NCI-H460 (cell line): Measurements from ENCODE around the gene SSC4D. TPM values are rescaled to one million over a fixed set of nuclear protein-coding genes. Genes with fewer than 3 reads are reported as not detected.

Experiments used
- DNase-seq: peaks from one replicate; pipeline ENCODE4 v3.0.0-alpha.2; 2016; ENCODE audit warnings: low read depth; ENCODE audit errors: extremely low read depth
- total RNA-seq: library from RNA; depleted of rRNA; stranded (reverse); fragments of >200 nt; shearing (Covaris generic); gene quantifications from 2 replicates; pipeline ENCODE4 v1.2.3, GENCODE V29; 2014; rRNA removed

SSC4D gene
- total RNA-seq, 1 experiment from 2014 or later = 0.37 TPM

DNA sequence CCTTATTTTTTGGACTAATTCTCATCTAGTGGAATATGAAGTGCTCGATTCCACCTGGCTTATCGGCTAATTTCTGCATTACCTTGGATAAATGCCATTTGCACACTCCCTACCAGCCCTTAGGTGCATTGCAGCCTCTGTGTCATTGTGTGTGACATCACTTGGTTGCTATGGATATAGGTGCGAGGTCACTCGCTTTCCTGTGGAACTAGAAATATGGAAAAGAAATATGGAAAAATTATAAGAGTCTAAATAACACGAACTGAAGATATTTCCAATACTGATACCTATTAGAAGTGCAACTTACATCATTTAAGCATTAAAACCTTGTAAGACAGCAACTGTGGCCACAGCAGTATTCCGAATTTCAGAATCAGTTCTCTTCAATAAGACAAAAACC is 52.7 kb downstream of the SSC4D start:
- no peak for DNase-seq

DNA sequence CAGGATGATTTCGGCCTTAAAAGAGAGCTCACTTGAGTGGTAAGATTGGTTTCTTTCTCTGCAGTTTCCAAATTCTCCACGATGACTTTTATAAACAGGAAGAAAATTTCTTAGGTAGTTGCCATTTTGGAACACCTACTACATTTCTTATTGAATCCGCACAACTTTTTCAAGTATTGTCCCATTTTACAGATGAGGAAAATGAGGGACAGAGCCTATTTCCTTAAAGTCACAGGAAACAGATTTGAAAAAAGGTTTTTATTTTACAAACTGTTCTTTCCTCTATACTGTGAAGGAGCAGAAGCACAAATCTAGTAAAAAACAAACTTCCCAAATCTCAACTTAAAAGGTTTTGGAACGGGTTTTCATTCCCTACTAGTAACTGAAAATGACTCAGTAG is 53.4 kb downstream of the SSC4D start:
- no peak for DNase-seq

DNA sequence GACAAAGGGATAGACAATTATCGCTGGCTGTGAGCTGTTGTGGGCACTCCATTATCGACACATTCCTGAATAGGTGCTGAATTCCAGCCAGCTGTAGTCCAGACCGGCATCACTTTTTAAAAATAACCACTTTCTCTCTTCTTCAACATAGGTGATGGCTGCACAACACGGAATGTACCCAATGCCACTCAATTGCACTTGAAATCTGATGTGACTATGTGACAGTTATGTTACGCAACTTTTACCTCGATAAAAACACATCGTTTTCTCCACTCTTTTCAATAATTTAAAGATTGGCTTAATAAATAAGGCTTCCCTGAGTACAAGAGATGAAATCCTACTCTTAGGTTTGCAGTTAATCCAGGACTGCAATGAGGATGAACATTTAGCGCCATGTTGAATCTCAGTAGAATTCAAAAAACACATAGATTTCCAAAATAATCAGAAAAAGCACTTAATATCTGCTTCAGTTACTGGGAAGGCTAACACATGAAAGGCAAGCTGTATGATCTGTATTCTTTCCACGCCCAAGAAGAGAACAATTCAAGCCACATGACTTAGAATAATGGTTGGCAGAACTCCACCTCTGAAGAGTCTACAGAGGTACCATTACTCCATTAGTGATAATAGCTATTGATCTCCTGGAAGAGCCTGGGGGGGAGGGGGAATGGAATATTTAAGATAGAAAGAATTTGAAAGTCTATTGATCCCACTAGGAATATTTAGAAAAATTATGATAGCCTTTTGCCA is 54.3 kb downstream of the SSC4D start:
- no peak for DNase-seq

DNA sequence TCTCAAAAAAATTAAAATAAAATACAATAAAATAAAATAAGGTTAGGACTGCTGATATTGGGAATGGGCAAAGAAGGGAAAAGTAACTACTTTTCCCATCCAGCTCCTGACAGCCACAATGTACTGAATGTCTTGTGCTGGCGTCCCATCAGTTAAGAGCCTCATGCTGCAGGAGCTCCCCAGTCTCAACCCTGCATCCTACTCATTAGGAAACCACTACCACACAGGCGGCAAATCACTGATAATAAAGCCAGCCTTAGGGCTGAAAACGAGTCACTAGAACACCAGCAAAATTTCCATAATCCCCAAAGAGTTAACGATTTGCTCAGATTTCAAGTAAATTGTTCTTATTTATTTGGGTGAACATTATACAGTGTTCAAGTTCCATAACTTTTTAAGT is 55.0 kb downstream of the SSC4D start:
- no peak for DNase-seq

DNA sequence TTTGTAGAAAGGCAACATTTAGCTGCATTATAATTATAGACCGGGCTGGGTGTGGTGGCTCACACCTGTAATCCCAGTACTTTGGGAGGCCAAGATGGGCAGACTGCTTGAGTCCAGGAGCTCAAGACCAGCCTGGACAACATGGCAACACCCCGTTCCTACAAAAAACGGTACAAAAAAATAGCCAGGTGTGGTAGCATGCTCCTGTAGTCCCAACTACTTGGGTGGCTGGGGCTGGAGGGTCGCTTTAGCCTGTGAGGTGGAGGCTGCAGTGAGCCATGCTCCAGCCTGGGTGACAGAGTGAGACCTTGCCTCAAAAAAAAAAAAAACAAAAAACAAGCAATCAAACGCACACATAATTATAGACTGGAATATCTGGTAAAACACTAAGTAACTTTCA is 55.8 kb downstream of the SSC4D start:
- no peak for DNase-seq

DNA sequence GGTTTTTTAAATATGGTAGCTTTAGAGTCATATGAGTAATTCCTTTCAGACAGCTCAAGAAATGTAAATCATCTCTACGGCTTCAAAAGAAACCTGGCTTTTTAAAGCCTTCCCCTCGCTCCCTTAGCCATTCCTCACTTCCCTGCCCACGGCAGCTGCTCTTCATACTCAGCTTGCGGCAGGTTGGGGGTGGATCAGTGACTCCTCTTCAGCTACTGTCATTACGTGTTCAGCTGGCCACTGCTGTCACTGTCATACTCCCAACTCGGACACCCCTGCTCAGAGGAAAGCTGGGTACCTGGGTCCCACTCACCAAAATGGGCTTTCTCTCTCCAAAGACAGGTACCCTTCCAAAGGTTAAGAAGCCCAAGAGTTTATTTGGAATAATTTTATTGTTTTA is 57.3 kb downstream of the SSC4D start:
- DNase-seq = no peak

DNA sequence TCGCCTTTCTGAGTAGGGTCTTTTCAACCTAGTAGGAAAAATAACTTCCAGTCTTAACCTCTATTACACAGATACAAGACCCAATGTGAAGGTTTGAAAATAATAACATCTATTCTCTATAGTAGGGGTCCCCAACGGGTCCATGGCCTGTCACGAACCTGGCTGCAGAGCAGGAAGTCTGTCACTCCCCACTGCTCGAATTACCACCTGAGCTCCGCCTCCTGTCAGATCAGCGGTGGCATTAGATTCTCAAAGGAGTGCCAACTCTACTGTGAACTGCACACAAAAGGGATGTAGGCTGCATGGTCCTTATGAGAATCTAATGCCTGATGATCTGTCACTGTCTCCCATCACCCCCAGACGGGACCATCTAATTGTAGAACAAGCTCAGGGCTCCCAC is 58.1 kb downstream of the SSC4D start:
- no peak for DNase-seq

DNA sequence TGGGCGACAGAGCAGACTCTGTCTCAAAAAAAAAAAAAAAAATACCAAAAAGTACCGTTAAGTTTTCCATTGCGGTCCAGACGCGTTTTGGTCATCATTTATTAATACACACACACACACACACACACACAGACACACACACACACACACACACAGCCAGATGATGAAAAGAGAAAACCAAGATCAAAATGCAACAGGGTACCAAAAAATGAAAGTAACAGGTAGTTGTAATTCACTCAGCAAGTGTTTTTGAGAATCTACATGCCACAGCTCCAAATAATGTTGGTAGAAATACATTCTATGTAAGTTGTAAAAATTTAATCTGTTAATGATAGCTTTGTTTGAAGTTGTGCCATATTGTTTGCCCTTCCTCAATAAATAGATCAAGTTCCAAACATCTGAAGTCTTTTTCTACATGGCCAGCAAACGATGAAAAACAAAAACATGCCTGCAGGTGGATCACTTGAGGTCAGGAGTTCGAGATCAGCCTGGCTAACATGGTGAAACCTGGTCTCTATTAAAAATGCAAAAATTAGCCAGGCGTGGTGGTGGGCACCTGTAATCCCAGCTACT is 60.1 kb downstream of the SSC4D start:
- DNase-seq = no peak

DNA sequence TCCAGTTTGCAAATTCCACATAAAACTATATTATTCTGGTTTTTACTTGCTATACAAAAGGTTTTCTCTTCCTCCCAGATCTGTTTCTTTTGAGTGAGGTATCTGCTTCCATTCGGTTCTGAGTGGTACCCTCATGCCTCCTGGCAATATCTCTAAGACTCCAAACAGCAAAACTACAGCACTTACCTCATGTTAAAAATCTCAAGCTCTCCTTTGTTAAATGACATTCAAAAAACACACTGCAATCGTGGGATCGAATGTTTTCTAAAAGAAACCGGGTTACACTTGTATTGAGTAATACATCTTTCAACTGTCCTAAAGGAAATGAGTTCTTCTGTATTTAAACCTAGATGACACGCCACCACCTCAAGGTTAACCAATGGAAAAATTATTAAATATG is 61.8 kb downstream of the SSC4D start:
- no peak for DNase-seq

DNA sequence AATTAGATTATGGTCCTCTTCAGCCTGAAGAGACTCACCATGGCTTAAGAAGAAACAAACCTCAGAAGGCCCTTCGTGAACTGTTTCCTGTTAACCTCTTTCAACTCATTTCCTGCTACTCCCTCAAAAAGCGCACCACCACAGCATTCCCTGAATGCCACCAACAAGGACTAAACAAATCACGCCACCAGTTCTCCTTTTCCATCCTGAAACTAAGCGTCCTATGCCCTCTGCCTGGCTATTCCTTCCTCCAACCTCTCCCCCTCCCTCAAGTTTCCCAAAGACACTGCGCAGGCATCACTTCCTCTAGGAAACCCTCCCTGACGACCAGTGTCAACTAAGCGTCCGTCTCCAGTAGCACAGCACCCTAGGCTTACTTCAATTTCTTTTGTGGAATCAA is 62.7 kb downstream of the SSC4D start:
- DNase-seq = no peak

DNA sequence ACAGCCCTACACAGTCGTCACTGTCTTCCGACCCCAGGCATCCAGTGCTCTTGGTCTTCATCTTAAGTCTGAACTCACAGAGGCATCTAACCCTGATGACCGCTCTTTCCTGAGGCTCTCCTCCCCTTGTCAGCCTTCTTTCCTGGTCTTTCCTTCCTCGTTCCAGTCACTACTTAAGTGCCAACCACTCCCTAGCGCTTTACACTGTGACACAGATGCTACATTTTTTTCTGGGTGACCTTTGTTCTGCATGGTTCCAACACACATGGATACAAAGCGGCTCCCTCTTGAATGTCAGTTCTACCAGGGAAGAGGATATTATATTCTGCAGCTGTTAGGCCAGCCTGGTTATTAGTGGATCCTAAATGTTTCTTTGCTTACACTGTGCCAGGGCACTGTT is 63.4 kb downstream of the SSC4D start:
- no peak for DNase-seq

DNA sequence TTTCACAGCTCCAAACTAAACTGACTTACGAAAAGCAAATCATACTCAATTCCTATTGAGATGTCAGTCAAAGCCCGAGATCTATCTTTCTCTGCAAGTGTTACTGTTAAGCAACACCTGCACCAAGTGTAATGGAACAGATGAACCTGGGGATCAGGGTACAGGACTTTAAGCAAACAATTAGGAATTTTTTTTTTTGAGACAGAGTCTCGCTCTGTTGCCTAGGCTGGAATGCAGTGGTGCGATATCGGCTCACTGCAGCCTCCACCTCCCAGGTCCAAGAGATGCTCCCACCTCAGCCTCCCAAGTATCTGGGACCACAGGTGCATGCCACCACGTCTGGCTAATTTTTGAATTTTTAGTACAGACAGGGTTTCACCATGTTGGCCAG is 65.6 kb downstream of the SSC4D start:
- no peak for DNase-seq

DNA sequence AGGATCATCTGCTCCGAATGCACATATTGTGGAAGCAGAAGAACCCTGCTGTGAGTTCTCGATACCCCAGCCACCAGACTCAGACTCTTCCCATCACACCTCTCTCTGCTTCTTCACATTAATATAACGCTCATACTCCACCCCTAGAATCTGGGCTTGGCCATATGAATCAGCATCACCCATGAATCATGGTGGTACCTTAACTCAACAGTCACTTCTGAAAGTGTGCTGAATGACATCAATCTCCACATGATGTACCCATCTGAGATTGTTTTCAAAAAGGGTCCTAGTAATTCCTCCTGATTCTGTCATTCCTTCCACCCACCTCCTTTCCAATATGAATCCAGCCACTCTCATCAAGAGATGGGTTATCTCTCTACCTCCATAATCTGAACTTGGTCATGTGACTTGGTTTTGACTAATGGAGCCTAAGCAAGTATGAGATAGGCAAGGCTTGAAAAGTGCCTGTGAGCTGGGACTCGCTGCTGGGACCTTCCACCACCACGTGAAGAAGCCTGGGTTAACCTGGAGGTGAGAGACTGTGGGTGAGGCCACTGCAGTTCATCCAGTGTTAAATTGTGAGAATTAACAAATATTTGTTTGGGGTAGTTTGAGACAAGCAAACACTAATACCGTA is 66.1 kb downstream of the SSC4D start:
- no peak for DNase-seq

DNA sequence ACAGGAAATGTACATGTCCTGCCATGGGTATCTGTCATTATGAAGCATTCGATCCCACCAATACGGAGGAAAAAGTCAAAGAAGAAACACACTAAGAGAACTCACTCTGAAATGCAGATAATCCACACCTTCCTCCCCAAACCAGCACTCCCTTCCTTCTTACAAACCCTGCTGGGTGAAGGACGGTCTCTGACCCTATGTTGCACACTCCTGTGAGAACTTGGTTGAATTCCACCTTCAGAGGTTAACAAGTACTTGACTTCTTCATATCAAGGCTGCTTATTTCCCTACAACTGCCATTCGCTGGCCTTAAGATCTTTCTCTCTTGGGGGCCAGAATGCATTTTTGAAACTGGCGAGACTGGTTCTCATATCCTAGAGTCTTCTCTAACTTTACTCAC is 67.3 kb downstream of the SSC4D start:
- no peak for DNase-seq

DNA sequence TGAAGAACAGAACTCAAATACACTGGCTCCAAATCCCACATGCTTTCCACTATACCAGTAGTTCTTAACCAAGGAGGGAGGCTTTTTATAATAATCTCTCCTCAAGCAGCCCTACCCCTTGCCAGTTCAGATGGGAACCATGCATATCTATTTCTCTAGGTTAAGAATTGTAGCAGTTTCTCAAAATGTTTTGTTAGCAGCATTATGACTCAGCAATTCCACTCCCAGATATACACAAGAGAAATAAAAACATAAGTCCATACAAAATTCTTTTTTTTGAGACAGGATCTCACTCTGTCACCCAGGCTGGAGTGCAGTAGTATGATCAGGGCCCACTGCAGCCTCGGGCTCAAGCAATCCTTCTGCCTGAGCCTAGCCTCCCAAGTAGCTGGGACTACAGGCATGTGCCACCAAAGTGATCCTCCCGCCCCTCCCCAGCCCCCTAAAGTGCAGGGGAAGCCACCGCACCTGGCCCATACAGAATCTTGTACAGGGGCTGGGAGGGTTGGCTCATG is 68.8 kb downstream of the SSC4D start:
- DNase-seq = no peak

Other genes starting within 250 kb of the SSC4D start
- gene SRRM3, start 207.8 kb downstream of the SSC4D start, total RNA-seq = 2.9 and 3.1 TPM in 2 replicates
- 24.9 and 26.3 TPM in 2 replicates for gene HSPB1, start 107.0 kb downstream of the SSC4D start, total RNA-seq
- 151 and 167 TPM in 2 replicates for gene YWHAG, start 50.7 kb downstream of the SSC4D start, total RNA-seq
- 14.7 and 20.2 TPM in 2 replicates for gene ZP3, start 15.3 kb upstream of the SSC4D start, total RNA-seq
- 5.5 and 6.1 TPM in 2 replicates for gene DTX2, start 52.0 kb upstream of the SSC4D start, total RNA-seq
- gene UPK3B, start 100.9 kb upstream of the SSC4D start, total RNA-seq = 0.15 TPM in 1 of 2 replicates, not detected in the other
- not detected in 2 replicates for gene SPDYE16, start 133.6 kb upstream of the SSC4D start, total RNA-seq
- gene POMZP3, start 217.6 kb upstream of the SSC4D start, total RNA-seq = 10.0 and 12.6 TPM in 2 replicates